ENCODE measurements around the gene CENPT.

DNA sequence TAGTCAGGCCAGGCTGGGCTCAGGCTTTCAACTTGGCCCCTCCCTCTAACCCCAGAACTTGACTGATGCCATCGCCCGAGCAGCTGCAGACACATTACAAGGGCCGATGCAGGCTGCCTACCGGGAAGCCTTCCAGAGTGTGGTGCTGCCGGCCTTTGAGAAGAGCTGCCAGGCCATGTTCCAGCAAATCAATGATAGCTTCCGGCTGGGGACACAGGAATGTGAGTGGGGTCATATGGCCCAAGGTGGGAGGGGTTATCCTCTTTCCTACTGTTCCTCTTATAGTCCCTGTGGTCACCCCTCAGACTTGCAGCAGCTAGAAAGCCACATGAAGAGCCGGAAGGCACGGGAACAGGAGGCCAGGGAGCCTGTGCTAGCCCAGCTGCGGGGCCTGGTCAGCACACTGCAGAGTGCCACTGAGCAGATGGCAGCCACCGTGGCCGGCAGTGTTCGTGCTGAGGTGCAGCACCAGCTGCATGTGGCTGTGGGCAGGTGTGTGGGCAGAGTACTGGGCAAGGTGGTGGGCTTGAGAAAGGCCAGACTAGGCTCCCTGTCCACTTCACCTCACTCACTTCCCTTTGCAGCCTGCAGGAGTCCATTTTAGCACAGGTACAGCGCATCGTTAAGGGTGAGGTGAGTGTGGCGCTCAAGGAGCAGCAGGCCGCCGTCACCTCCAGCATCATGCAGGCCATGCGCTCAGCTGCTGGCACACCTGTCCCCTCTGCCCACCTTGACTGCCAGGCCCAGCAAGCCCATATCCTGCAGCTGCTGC lies 35.1 kb upstream of the CENPT start:
- TF ChIP-seq POLR2A (IDR thresholded peaks at IDR 0.05; ENCODE audit: low read length) (no peak), GATA1 (IDR thresholded peaks at IDR 0.05; ENCODE audit: low read depth, low read length) (no peak)
